ENCODE results near the gene EFL1.
"Not testable (repeated sequence)": the region's sequence is repeated elsewhere in the genome, so short reads cannot be mapped to it uniquely, and the experiment has no call there.

- not testable (repeated sequence) for TF ChIP-seq SP3 (tag by site-specific recombination; IDR thresholded peaks at IDR 0.05); KLF7 (tag by site-specific recombination; IDR thresholded peaks at IDR 0.05; ENCODE audit: borderline replicate concordance); CTCF (tag by site-specific recombination; IDR thresholded peaks at IDR 0.05); ZBTB1 (tag by site-specific recombination; IDR thresholded peaks at IDR 0.05); ZBTB49 (tag by site-specific recombination; IDR thresholded peaks at IDR 0.05; ENCODE audit: low read depth); ZNF654 (tag by site-specific recombination; IDR thresholded peaks at IDR 0.05; ENCODE audit: low read depth)
These were observed 21.8 kb upstream of the EFL1 start for GRCh38 chr15:82284381-82284780.
